K562 (cell line): ENCODE measurements around the gene SMAD7. TPM values are rescaled to one million over a fixed set of nuclear protein-coding genes. Genes with fewer than 3 reads are reported as not detected.

Experiments used
- ATAC-seq: fragments of 200-7000 bp; cut with Tn5 transposase; 3 replicates; pipeline ENCODE4 v1.9.1; 2020; ENCODE audit warnings: moderate library complexity
- BruUV-seq: library from RNA; stranded (reverse); fragments of 400-500 nt; replicated peaks from 2 replicates; lab custom pipeline; 2021; lab: Mats Ljungman, UMichigan
- CTCF ChIA-PET: fragments of 300-600 bp; formaldehyde crosslinking; extraction: SDS; loops from one replicate; lab custom pipeline; 2021; ENCODE audit warnings: low intra/inter-chr PET ratio; lab: Yijun Ruan, JAX
- POLR2A ChIA-PET: fragments of 300-600, 350-650 bp; sonication (Branson Sonifier 250); formaldehyde crosslinking; extraction: SDS; loops from one replicate; lab custom pipeline; 2021; ENCODE audit warnings: antibody characterized with exemption, inconsistent platforms; lab: Yijun Ruan, JAX
- DNase-seq, 4 experiments: peaks; one replicate each; pipeline versions ENCODE4 v3.0.0 to v3.0.0-alpha.2; 2011 to 2018; ENCODE audit warnings: low spot score in 3 of 4, mixed read lengths in 3 of 4; ENCODE audit errors: extremely low read depth in 1 of 4
- FAIRE-seq: peaks from 2 replicates; lab custom pipeline; 2011; peaks lifted over from hg19 to GRCh38; lab: Jason Lieb, UNC
- H2AFZ ChIP-seq: 2 replicates; pipeline ENCODE4 v1.6.0; 2011; ENCODE audit warnings: low read depth, low read length, control low read depth, inconsistent platforms
- H3K27ac ChIP-seq: fragments of 200-600 bp; 3 replicates; pipeline ENCODE4 v1.8.0; 2011; ENCODE audit warnings: low read depth, mild to moderate bottlenecking, control low read depth, inconsistent platforms, low read length, moderate library complexity, mixed read lengths; ENCODE audit errors: extremely low read depth
- H3K27me3 ChIP-seq, 2 experiments: fragments of 300-600 bp in 1 of 2; 2 replicates in 1 of 2; 3 replicates in 1 of 2; pipeline versions ENCODE4 v1.6.0 to v1.8.0; 2011; ENCODE audit warnings: inconsistent platforms in 2 of 2, low read length in 2 of 2, mild to moderate bottlenecking in 1 of 2, mixed read lengths in 1 of 2, moderate library complexity in 1 of 2; ENCODE audit not compliant: control insufficient read depth in 2 of 2, insufficient read depth in 2 of 2
- H3K36me3 ChIP-seq: fragments of 300-600 bp; 3 replicates; pipeline ENCODE4 v1.8.0; 2011; ENCODE audit warnings: mild to moderate bottlenecking, low read length, inconsistent platforms; ENCODE audit not compliant: control insufficient read depth, insufficient read depth
- H3K4me1 ChIP-seq, 2 experiments: fragments of 200-600 bp in 1 of 2; replicated peaks in 1 of 2; 2 replicates in 1 of 2; 3 replicates in 1 of 2; pipeline versions ENCODE4 v1.5.1 to v1.8.0; 2011; ENCODE audit warnings: inconsistent platforms in 2 of 2, low read length in 2 of 2, mild to moderate bottlenecking in 1 of 2, mixed read lengths in 1 of 2, moderate library complexity in 1 of 2; ENCODE audit not compliant: control insufficient read depth in 2 of 2, insufficient read depth in 2 of 2
- H3K4me2 ChIP-seq: 2 replicates; pipeline ENCODE4 v1.6.1; 2011; ENCODE audit warnings: low read length, control low read depth, inconsistent platforms, mixed read lengths; ENCODE audit not compliant: insufficient read depth
- H3K4me3 ChIP-seq: fragments of 200-600 bp; sonication (generic), shearing (Covaris generic); 2 replicates; pipeline ENCODE4 v1.5.1; 2016; ENCODE audit warnings: control low read depth, inconsistent platforms
- H3K79me2 ChIP-seq: fragments of 200-600 bp; 3 replicates; pipeline ENCODE4 v1.8.0; 2011; ENCODE audit warnings: low read length, inconsistent platforms; ENCODE audit not compliant: control insufficient read depth, insufficient read depth
- H3K9ac ChIP-seq, 2 experiments: 2 replicates each; pipeline versions ENCODE4 v1.6.0 to v1.6.1; 2011; ENCODE audit warnings: low read depth in 2 of 2, low read length in 2 of 2, control low read depth in 1 of 2, inconsistent platforms in 1 of 2, mild to moderate bottlenecking in 1 of 2, mixed read lengths in 1 of 2; ENCODE audit not compliant: insufficient read depth in 1 of 2
- H3K9me1 ChIP-seq: one replicate; pipeline ENCODE4 v1.6.0; 2011; ENCODE audit warnings: inconsistent platforms, mild to moderate bottlenecking, low read length, moderate library complexity; ENCODE audit not compliant: control insufficient read depth, insufficient read depth
- H3K9me3 ChIP-seq: replicated peaks from 2 replicates; pipeline ENCODE4 v1.5.1; 2011; ENCODE audit warnings: low read depth, low read length, inconsistent platforms; ENCODE audit not compliant: control insufficient read depth, insufficient read depth
- H4K20me1 ChIP-seq: replicated peaks from 2 replicates; pipeline ENCODE4 v1.6.1; 2011; ENCODE audit warnings: low read length, inconsistent platforms, mixed read lengths; ENCODE audit not compliant: control insufficient read depth, insufficient read depth
- CREM ChIP-seq: IDR thresholded peaks from 2 replicates; pipeline ENCODE4 v1.6.1; 2014; ENCODE audit warnings: antibody characterized with exemption, low read depth
- WGBS: fragments of 100-300 bp; shearing (Covaris generic); methylation state at CpG from one replicate; pipeline ENCODE4 v1.1.6; 2016; ENCODE audit warnings: low coverage, mixed read lengths; ENCODE audit not compliant: insufficient coverage; ENCODE audit errors: missing lambda C conversion rate; 5-methylcytosine and 5-hydroxymethylcytosine counted together
- in situ Hi-C: fragments of 300-500 bp; cut with MboI; formaldehyde crosslinking; loops from 4 replicates; pipeline ENCODE4 v1.15.0; 2018; ENCODE audit warnings: inconsistent platforms, mixed read lengths
- intact Hi-C: fragments of 100-400 bp; cut with micrococcal nuclease; formaldehyde crosslinking; loops from 2 replicates; pipeline ENCODE4 v1.14.2; 2022
- polyA plus RNA-seq, 8 experiments: library from polyadenylated mRNA; depleted of rRNA in 4 of 8; stranded (reverse) in 5 of 8; unstranded in 3 of 8; fragments of >200 nt; fragmentation: Nextera tagmentation in 2 of 8; fragmentation: Illumina TruSeq in 1 of 8; extraction: Ambion mirVana in 2 of 8; extraction: Trizol in 1 of 8; gene quantifications; 2 replicates each; pipeline versions ENCODE4 v1.2.1 to v1.2.3, GENCODE V29; 2011 to 2014; ENCODE audit warnings: inconsistent platforms in 1 of 8, missing spikeins in 1 of 8
- total RNA-seq, 7 experiments: library from RNA; depleted of rRNA in 6 of 7; stranded (reverse); fragments of >200 nt in 6 of 7; fragmentation: Illumina TruSeq in 2 of 7; extraction: Trizol in 2 of 7; gene quantifications; 2 replicates each; pipeline versions ENCODE4 v1.2.1 to v1.2.3, GENCODE V29; 2011 to 2021; ENCODE audit warnings: low replicate concordance in 1 of 7
- TF ChIP-seq, protein P1 (sequence below): fragments of 200-800 bp; sonication (Bioruptor generic); IDR thresholded peaks from 2 replicates; pipeline ENCODE4 v1.6.1; 2017; ENCODE audit warnings: missing genetic modification characterization, missing compliant biosample characterization
- TF ChIP-seq, protein P2 (sequence below): fragments of 450-650 bp; IDR thresholded peaks from 2 replicates; pipeline ENCODE4 v1.6.1; 2016; ENCODE audit warnings: missing biosample characterization, missing genetic modification characterization

Gene SMAD7
- total and polyA plus RNA-seq, 9 of the 15 experiments (the other 6 are each of a cell fraction or from before 2014, with no cell fraction given), result 0.13 to 3.0 (median 1.6) TPM

GRCh38 chr18:48955830-48956261 lies 5.1 kb upstream of the SMAD7 start (continued):
- 0 out of 2 replicates have a peak, but pooled peaks have one; percentile 4 for TF ChIP-seq CREM
- TF ChIP-seq, all 486 proteins: peak for 18

- H2AFZ ChIP-seq, result peak overlapping the region; percentile 51; the same call in 1 of the 2 replicates
- ChIA-PET CTCF (no interaction called here), POLR2A (no interaction called here)
- FAIRE-seq (no peak), ATAC-seq (no peak), DNase-seq (no peak)
- no peak overlapping the region for H3K27ac ChIP-seq
- BruUV-seq, result no TSS peak
- intact Hi-C loops (no loop called here), in situ Hi-C loops (no loop called here)
- peaks cover 14 to 27% of the 10 kb centered on the region in 2 experiments; a peak in 4 of 5 replicates for H3K4me1 ChIP-seq
- WGBS, result 70% methylated on average over 12 of the region's 14 CpGs
- no peaks in the 10 kb centered on the region; the same call in 2 of the 3 replicates for H3K79me2 ChIP-seq
- H3K9ac ChIP-seq, result no peak overlapping the region
- H3K36me3 ChIP-seq, result no peaks in the 10 kb centered on the region
- no peaks in the 10 kb centered on the region for H3K9me3 ChIP-seq
- no peak overlapping the region for H3K4me2 ChIP-seq
- TF ChIP-seq, protein P1, sequence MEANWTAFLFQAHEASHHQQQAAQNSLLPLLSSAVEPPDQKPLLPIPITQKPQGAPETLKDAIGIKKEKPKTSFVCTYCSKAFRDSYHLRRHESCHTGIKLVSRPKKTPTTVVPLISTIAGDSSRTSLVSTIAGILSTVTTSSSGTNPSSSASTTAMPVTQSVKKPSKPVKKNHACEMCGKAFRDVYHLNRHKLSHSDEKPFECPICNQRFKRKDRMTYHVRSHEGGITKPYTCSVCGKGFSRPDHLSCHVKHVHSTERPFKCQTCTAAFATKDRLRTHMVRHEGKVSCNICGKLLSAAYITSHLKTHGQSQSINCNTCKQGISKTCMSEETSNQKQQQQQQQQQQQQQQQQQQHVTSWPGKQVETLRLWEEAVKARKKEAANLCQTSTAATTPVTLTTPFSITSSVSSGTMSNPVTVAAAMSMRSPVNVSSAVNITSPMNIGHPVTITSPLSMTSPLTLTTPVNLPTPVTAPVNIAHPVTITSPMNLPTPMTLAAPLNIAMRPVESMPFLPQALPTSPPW (CRISPR knock-in tag), result 0 out of 2 replicates have a peak, but pooled peaks have one; percentile 18
- TF ChIP-seq, protein P2, sequence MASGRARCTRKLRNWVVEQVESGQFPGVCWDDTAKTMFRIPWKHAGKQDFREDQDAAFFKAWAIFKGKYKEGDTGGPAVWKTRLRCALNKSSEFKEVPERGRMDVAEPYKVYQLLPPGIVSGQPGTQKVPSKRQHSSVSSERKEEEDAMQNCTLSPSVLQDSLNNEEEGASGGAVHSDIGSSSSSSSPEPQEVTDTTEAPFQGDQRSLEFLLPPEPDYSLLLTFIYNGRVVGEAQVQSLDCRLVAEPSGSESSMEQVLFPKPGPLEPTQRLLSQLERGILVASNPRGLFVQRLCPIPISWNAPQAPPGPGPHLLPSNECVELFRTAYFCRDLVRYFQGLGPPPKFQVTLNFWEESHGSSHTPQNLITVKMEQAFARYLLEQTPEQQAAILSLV (tag), result no peak
- no peak overlapping the region for H3K4me3 ChIP-seq
- H3K27me3 ChIP-seq, result peaks cover 0 to 2% of the 10 kb centered on the region in 2 experiments; a peak in 2 of 5 replicates
- H4K20me1 ChIP-seq, result no peaks in the 10 kb centered on the region
- H3K9me1 ChIP-seq, result no peaks in the 10 kb centered on the region
Observed at GRCh38 chr18:48954886-48955819, 4.4 kb upstream of the SMAD7 start.
